Stomach smooth muscle (tissue), 2 donors: Measurements from ENCODE around the gene PHF21B.

Experiments used
- H3K27ac ChIP-seq: one replicate; pipeline ENCODE4 v1.7.0; 2013; ENCODE audit warnings: mild to moderate bottlenecking, low read length, inconsistent platforms
- H3K27me3 ChIP-seq, 2 donors: one replicate each; pipeline ENCODE4 v1.7.0; 2013; ENCODE audit warnings: low read length in 2 of 2; ENCODE audit not compliant: insufficient read depth in 2 of 2, control insufficient read depth in 1 of 2
- H3K36me3 ChIP-seq, 2 donors: one replicate each; pipeline ENCODE4 v1.7.0; 2013; ENCODE audit warnings: low read length in 2 of 2; ENCODE audit not compliant: control insufficient read depth in 2 of 2, insufficient read depth in 2 of 2
- H3K4me1 ChIP-seq: one replicate; pipeline ENCODE4 v1.7.0; 2013; ENCODE audit warnings: low read length; ENCODE audit not compliant: control insufficient read depth, insufficient read depth
- H3K4me3 ChIP-seq, 2 donors: one replicate each; pipeline ENCODE4 v1.7.0; 2013; ENCODE audit warnings: low read length in 2 of 2
- H3K9ac ChIP-seq, 2 donors: one replicate each; pipeline ENCODE4 v1.7.0; 2013; ENCODE audit warnings: low read length in 2 of 2, mild to moderate bottlenecking in 1 of 2
- H3K9me3 ChIP-seq, 2 donors: one replicate each; pipeline ENCODE4 v1.7.0; 2013; ENCODE audit warnings: low read length in 2 of 2; ENCODE audit not compliant: control insufficient read depth in 2 of 2
- donor health status: healthy.
- donor health status: Pancreatic carcinoma.

Gene PHF21B

DNA sequence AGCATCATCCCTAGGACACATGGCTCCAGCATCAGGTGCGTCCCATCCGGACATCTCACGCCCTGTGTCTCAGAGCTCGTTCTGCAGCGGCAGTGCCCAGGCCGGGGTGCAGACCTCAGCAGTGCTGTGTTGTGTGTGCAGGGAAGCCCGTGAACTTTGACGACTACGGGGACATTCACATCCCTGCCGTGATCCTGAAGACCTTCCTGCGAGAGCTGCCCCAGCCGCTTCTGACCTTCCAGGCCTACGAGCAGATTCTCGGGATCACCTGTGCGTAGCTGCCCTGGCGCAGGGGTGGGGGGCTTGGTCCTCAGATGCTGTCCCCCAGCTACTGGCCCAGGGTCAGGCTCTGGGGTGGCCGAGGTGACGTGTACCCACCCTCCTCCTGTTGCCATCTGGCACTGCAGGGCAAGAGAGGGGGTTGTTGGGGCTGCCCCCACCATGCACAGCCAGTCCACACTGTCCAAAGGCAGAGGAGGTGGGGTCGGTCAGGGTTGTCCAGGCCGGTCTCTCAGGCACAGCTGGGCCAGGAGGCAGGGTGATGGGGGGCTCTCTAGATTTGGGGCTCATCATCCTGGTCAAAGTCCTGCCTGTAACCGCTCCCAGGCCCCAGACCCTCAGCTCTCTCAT is 160.9 kb downstream of the PHF21B start:
- Histone ChIP-seq H3K36me3 (no peaks in the 10 kb centered on the region), H3K9me3 (peaks cover 0 to 9% of the 10 kb centered on the region in 2 donors), H3K9ac (no peak overlapping the region), H3K27ac (no peak overlapping the region), H3K4me1 (no peaks in the 10 kb centered on the region), H3K27me3 (peaks cover 0 to 5% of the 10 kb centered on the region in 2 donors), H3K4me3 (no peak overlapping the region)

DNA sequence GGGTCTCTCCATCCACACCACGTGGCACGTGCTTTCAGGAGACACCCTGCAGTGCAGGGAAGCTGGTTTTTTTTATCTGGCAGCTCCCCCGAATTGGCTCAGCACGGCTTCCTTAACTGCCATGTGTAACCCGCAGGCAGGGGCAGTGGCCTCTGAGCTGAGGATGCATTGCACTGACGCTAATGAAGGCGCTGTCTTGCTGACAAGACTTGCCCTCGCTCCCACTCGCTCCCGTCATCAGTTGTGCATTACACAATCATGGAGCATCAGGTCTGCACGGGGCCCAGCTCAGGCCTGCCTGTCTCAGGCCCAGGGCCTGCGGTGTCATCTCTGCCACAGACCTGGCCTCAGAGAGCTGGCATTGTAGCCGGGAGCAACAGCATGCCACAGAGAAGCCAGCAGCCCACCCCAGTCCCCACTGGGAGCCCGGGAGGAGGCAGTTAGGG is 161.5 kb downstream of the PHF21B start:
- no peak overlapping the region for H3K27ac ChIP-seq
- peaks cover 0 to 5% of the 10 kb centered on the region in 2 donors for H3K27me3 ChIP-seq
- no peak overlapping the region for H3K4me3 ChIP-seq
- H3K9me3 ChIP-seq: peaks cover 0 to 11% of the 10 kb centered on the region in 2 donors
- no peaks in the 10 kb centered on the region for H3K36me3 ChIP-seq
- H3K9ac ChIP-seq: no peak overlapping the region
- H3K4me1 ChIP-seq: no peaks in the 10 kb centered on the region

DNA sequence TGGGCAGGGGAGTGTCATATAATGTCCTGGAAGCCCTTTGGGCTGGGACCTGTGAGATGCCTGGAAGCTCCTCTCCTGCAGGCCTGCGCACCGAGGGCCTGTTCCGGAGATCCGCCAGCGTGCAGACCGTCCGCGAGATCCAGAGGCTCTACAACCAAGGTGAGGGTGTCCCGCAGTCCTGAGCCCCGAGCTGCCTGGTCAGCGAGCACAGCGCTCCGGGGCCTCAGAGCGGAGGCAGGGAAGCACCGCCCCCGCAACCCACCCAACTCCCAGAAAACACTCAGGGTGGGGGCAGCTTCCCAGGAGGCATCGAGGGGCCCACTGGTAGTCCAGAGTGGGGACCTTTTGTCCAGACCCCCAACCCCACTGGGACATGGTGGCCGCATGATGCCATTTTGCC is 161.9 kb downstream of the PHF21B start:
- H3K4me3 ChIP-seq: no peak overlapping the region
- peaks cover 0 to 11% of the 10 kb centered on the region in 2 donors for H3K9me3 ChIP-seq
- H3K9ac ChIP-seq: no peak overlapping the region
- no peaks in the 10 kb centered on the region for H3K4me1 ChIP-seq
- H3K27ac ChIP-seq: no peak overlapping the region
- H3K27me3 ChIP-seq: peaks cover 0 to 5% of the 10 kb centered on the region in 2 donors
- no peaks in the 10 kb centered on the region for H3K36me3 ChIP-seq

DNA sequence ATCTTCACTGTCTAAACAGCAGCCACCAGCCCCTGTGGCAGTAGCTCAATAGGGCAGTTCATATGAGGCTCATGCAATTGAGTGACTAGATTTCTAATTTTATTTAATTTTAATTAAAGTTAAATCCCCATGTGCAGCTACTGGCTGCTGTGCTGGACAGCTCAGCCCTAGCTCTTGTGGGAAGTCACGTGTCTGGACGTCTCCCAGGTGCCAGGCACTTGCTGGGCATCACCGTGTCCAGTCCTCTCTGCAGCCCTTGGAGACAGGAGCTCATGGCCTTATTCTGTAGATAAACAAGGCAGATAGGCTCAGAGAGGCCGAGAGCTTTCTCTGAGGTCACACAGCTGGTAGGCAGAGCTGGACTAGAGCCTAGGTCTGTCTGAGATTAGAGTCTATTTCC is 162.4 kb downstream of the PHF21B start:
- H3K9me3 ChIP-seq: peaks cover 0 to 11% of the 10 kb centered on the region in 2 donors
- no peaks in the 10 kb centered on the region for H3K36me3 ChIP-seq
- H3K27ac ChIP-seq: no peak overlapping the region
- H3K27me3 ChIP-seq: peaks cover 2 to 5% of the 10 kb centered on the region in 2 donors
- no peak overlapping the region for H3K9ac ChIP-seq
- no peaks in the 10 kb centered on the region for H3K4me1 ChIP-seq
- no peak overlapping the region for H3K4me3 ChIP-seq

DNA sequence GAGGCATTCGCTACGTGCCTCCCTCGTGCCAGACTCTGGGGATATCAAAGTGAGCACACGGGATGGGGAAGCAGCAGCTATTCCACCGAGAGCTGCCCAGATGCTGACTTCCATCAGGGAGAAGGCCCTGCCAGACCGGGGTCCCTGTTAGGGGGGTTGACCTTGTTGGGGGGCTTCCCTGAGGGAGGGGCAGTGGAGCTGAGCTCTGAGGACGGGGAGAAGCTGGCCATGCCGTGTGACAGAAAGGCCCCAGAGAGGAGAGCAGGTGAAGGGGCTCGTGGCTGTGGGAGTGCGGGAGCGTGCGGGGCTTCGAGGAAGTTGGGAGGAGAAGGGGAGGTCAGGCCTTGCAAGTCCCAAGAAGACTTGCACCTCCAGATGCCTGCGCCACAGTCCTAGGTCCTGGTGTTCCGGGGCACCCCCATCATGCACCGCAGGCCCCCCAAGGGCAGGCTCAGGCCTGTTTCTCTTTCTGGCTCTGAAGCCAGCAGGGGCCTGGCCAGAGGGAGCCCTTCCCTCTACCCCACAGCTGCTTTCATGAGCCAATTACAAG is 163.0 kb downstream of the PHF21B start:
- peaks cover 0 to 11% of the 10 kb centered on the region in 2 donors for H3K9me3 ChIP-seq
- no peaks in the 10 kb centered on the region for H3K4me1 ChIP-seq
- H3K4me3 ChIP-seq: no peak overlapping the region
- H3K27me3 ChIP-seq: peaks cover 2 to 5% of the 10 kb centered on the region in 2 donors
- no peaks in the 10 kb centered on the region for H3K36me3 ChIP-seq
- no peak overlapping the region for H3K9ac ChIP-seq
- no peak overlapping the region for H3K27ac ChIP-seq

GRCh38 chr22:44845796-44846720 is 163.7 kb downstream of the PHF21B start:
- H3K27ac ChIP-seq: no peak overlapping the region
- H3K4me3 ChIP-seq: no peak overlapping the region
- peaks cover 0 to 11% of the 10 kb centered on the region in 2 donors for H3K9me3 ChIP-seq
- peaks cover 4 to 5% of the 10 kb centered on the region in 2 donors for H3K27me3 ChIP-seq
- H3K36me3 ChIP-seq: no peaks in the 10 kb centered on the region
- no peaks in the 10 kb centered on the region for H3K4me1 ChIP-seq
- no peak overlapping the region for H3K9ac ChIP-seq

- Histone ChIP-seq H3K27ac (no peak overlapping the region), H3K27me3 (peaks cover 3 to 4% of the 10 kb centered on the region in 2 donors), H3K36me3 (no peaks in the 10 kb centered on the region), H3K4me3 (no peak overlapping the region), H3K9ac (no peak overlapping the region), H3K4me1 (no peaks in the 10 kb centered on the region), H3K9me3 (peaks cover 0 to 11% of the 10 kb centered on the region in 2 donors)
Observed at GRCh38 chr22:44845191-44845590, 164.6 kb downstream of the PHF21B start.

GRCh38 chr22:44842417-44842816 is 167.4 kb downstream of the PHF21B start:
- H3K9ac ChIP-seq: no peak overlapping the region
- peaks cover 0 to 11% of the 10 kb centered on the region in 2 donors for H3K9me3 ChIP-seq
- H3K27me3 ChIP-seq: peaks cover 4 to 9% of the 10 kb centered on the region in 2 donors
- no peak overlapping the region for H3K27ac ChIP-seq
- no peaks in the 10 kb centered on the region for H3K36me3 ChIP-seq
- H3K4me1 ChIP-seq: no peaks in the 10 kb centered on the region
- H3K4me3 ChIP-seq: no peak overlapping the region

DNA sequence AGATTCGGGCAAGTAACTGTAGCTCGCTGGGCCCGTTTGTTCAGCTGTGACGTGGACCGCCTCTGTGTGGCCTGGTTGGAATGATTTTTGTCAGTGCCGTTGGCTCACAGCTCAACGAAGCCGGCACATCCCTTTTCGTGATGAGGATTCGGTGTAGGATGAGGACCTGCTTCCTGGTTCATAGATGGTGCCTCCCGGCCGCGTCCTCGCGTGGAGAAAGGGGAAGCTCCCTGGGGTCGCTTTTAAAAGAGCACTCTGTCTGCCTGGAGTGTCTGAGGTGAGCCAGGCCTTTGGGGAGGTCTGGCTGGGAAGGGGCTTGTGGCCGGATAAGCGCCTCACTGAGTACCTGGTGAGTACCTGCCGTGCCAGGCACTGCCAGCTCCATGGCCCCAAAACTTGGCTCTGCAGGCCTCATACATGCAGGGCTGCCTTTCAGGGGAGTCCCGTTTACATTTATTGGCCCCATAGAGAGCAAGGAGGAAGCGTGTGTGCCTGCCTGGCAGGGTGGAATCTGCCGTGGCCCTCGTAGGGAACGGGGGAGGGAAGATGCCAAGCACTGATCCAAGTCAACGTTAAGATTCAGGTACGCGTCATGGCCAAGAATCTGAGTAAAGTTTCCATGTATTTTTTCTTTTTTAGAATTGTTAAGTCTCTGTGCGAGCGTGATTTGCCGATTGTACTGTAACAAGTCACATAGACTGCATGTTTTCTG is 169.0 kb downstream of the PHF21B start:
- H3K9ac ChIP-seq: no peak overlapping the region
- no peaks in the 10 kb centered on the region for H3K36me3 ChIP-seq
- no peak overlapping the region for H3K27ac ChIP-seq
- peaks cover 4 to 14% of the 10 kb centered on the region in 2 donors for H3K27me3 ChIP-seq
- peaks cover 0 to 17% of the 10 kb centered on the region in 2 donors for H3K9me3 ChIP-seq
- H3K4me3 ChIP-seq: no peak overlapping the region
- no peaks in the 10 kb centered on the region for H3K4me1 ChIP-seq

DNA sequence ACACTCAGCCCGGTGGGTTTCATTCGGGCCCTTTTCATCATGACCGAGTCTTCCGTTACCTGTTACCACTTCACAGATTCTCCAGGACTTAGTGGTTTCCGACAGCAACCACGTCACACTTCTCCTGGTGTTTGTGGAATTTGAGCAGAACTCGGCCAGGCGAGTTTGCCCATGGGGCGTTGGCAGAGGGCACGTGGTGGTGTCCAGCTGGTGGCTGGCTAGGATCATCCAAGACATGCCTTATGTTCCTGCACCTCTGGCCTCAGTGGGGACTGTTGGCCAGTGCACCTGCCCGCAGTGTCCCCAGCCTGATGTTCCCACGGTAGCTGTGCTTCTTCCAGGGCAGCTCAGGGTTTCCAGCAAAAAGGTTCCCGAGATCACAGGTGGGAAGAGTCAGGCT is 170.1 kb downstream of the PHF21B start:
- Histone ChIP-seq H3K9ac (no peak overlapping the region), H3K27me3 (peaks cover 4 to 14% of the 10 kb centered on the region in 2 donors), H3K4me1 (no peaks in the 10 kb centered on the region), H3K27ac (no peak overlapping the region), H3K4me3 (no peak overlapping the region), H3K9me3 (peaks cover 0 to 14% of the 10 kb centered on the region in 2 donors), H3K36me3 (no peaks in the 10 kb centered on the region)
